ENCODE data around the gene PLPPR3. TPM values are rescaled to one million over a fixed set of nuclear protein-coding genes. Genes with fewer than 3 reads are reported as not detected.

Gene PLPPR3
- total RNA-seq, 4 donors from 2014 or later = not detected

- Histone ChIP-seq H3K4me3 (no peak overlapping the region), H3K4me1 (peaks cover 15 to 53% (median 16%) of the 10 kb centered on the region in 3 donors), H3K9me3 (no peaks in the 10 kb centered on the region), H3K27me3 (no peaks in the 10 kb centered on the region), H3K27ac (no peak overlapping the region), H3K36me3 (peaks cover 68 to 99% (median 81%) of the 10 kb centered on the region in 3 donors)
- no peak for TF ChIP-seq POLR2A (IDR thresholded peaks at IDR 0.05)
- TF ChIP-seq, protein P1, sequence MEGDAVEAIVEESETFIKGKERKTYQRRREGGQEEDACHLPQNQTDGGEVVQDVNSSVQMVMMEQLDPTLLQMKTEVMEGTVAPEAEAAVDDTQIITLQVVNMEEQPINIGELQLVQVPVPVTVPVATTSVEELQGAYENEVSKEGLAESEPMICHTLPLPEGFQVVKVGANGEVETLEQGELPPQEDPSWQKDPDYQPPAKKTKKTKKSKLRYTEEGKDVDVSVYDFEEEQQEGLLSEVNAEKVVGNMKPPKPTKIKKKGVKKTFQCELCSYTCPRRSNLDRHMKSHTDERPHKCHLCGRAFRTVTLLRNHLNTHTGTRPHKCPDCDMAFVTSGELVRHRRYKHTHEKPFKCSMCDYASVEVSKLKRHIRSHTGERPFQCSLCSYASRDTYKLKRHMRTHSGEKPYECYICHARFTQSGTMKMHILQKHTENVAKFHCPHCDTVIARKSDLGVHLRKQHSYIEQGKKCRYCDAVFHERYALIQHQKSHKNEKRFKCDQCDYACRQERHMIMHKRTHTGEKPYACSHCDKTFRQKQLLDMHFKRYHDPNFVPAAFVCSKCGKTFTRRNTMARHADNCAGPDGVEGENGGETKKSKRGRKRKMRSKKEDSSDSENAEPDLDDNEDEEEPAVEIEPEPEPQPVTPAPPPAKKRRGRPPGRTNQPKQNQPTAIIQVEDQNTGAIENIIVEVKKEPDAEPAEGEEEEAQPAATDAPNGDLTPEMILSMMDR (IDR thresholded peaks at IDR 0.05) = no peak
- intact Hi-C loops (cut with DNase I) = no loop called here
- 79 to 84% methylated on average over 9 to 13 of the region's 34 CpGs for whole genome bisulfite sequencing, 2 donors
- DNase-seq = no peak
Observed at GRCh38 chr19:806815-807421, 14.8 kb downstream of the PLPPR3 start.

- no peak for TF ChIP-seq POLR2A (IDR thresholded peaks at IDR 0.05)
- TF ChIP-seq, protein P1 (IDR thresholded peaks at IDR 0.05) = no peak
- DNase-seq = no peak
- H3K4me1 ChIP-seq = peaks cover 25 to 64% (median 26%) of the 10 kb centered on the region in 3 donors
- H3K4me3 ChIP-seq = no peak overlapping the region
- H3K9me3 ChIP-seq = no peaks in the 10 kb centered on the region
- 93% methylated on average over 7 of the region's 93 CpGs; no CpG with 5 or more reads in 1 of the 2 donors for WGBS, 2 donors
- no peak overlapping the region for H3K27ac ChIP-seq
- no peaks in the 10 kb centered on the region for H3K27me3 ChIP-seq
- peaks cover 63 to 99% (median 74%) of the 10 kb centered on the region in 3 donors for H3K36me3 ChIP-seq
- intact Hi-C loops (cut with DNase I) = no loop called here
Observed at GRCh38 chr19:805600-806550, 15.9 kb downstream of the PLPPR3 start.

DNA sequence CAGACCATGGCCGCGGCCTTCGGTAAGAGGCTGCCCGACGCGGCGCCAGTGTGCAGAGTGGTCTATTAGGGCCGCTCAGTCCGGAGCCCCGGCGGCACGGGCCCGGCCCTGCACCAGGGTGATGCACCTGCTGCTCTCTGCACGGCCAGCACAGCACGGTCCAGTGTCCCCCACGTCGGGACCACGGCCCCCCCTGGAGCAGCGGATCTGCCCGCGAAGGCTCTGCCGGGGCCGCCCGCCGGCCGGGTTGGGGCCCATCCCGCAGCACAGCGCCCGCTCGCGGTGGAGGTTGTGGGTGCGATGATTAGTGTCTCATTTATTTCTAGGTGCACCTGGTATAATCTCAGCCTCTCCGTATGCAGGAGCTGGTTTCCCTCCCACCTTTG is 16.6 kb downstream of the PLPPR3 start:
- H3K36me3 ChIP-seq = peaks cover 60 to 99% (median 66%) of the 10 kb centered on the region in 3 donors
- H3K4me1 ChIP-seq = peaks cover 33 to 71% (median 33%) of the 10 kb centered on the region in 3 donors
- intact Hi-C loops (cut with DNase I) = no loop called here
- no peak overlapping the region for H3K4me3 ChIP-seq
- TF ChIP-seq, protein P1 (IDR thresholded peaks at IDR 0.05) = peak in 1 of 6 experiments; percentile 26
- TF ChIP-seq POLR2A (IDR thresholded peaks at IDR 0.05) = no peak
- 90 to 100% methylated on average over 5 to 8 of the region's 33 CpGs for WGBS, 2 donors
- H3K27ac ChIP-seq = no peak overlapping the region
- no peaks in the 10 kb centered on the region for H3K9me3 ChIP-seq
- DNase-seq = no peak
- H3K27me3 ChIP-seq = no peaks in the 10 kb centered on the region

DNA sequence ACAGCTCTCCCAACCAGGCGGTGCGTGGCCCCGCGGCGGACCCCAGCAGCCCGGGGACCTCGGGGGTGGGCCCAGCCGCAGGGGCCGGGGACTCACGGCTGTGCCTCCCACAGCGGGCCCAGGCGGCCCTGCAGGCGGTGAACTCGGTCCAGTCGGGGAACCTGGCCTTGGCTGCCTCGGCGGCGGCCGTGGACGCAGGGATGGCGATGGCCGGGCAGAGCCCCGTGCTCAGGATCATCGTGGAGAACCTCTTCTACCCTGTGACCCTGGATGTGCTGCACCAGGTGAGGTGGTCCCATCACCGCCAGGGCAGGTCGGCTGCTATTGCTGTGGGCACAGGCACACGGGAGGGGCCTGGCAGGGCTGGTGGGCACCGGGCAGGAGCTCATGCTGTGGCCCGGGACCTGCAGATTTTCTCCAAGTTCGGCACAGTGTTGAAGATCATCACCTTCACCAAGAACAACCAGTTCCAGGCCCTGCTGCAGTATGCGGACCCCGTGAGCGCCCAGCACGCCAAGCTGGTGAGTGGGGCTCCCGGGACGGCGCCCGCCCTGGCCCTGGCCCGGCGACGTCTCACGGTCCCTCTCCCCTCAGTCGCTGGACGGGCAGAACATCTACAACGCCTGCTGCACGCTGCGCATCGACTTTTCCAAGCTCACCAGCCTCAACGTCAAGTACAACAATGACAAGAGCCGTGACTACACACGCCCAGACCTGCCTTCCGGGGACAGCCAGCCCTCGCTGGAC is 17.2 kb downstream of the PLPPR3 start:
- intact Hi-C loops (cut with DNase I) = no loop called here

More for the DNA sequence above, 17.2 kb downstream of the PLPPR3 start:
- peaks cover 57 to 97% (median 61%) of the 10 kb centered on the region in 3 donors for H3K36me3 ChIP-seq
- H3K4me1 ChIP-seq = peaks cover 38 to 76% (median 38%) of the 10 kb centered on the region in 3 donors
- no peak for DNase-seq
- TF ChIP-seq POLR2A (IDR thresholded peaks at IDR 0.05) = no peak
- TF ChIP-seq, protein P1 (IDR thresholded peaks at IDR 0.05) = no peak
- no peak overlapping the region for H3K27ac ChIP-seq
- WGBS, 2 donors = 91% methylated on average over 19 of the region's 53 CpGs; no CpG with 5 or more reads in 1 of the 2 donors
- no peaks in the 10 kb centered on the region for H3K27me3 ChIP-seq
- no peaks in the 10 kb centered on the region for H3K9me3 ChIP-seq
- H3K4me3 ChIP-seq = no peak overlapping the region

Measured in esophagus squamous epithelium (tissue), 5 donors.